K562 (cell line): ENCODE data around the gene CXXC1. TPM values are rescaled to one million over a fixed set of nuclear protein-coding genes. Genes with fewer than 3 reads are reported as not detected.

Experiments used
- CHD4 ChIP-seq: fragments of 200-600 bp; sonication (generic); IDR thresholded peaks from 3 replicates; pipeline ENCODE4 v1.6.1; 2012; ENCODE audit warnings: low read depth, mild to moderate bottlenecking, mixed read lengths, low read length, inconsistent platforms; ENCODE audit not compliant: insufficient read depth, insufficient replicate concordance, poor library complexity, severe bottlenecking
- ILK ChIP-seq: fragments of 450-650 bp; IDR thresholded peaks from 2 replicates; pipeline ENCODE4 v1.6.1; 2016; ENCODE audit warnings: missing genetic modification characterization, low read depth, mild to moderate bottlenecking, missing compliant biosample characterization, moderate library complexity, borderline replicate concordance
- MLLT1 ChIP-seq, 2 experiments: fragments of 450-650 bp; IDR thresholded peaks; 2 replicates each; pipeline ENCODE4 v1.6.1; 2016
- NFYB ChIP-seq: IDR thresholded peaks from 2 replicates; pipeline ENCODE4 v1.6.1; 2011; ENCODE audit warnings: mild to moderate bottlenecking, moderate library complexity; ENCODE audit not compliant: insufficient read length; ENCODE audit errors: extremely low read depth
- NRF1 ChIP-seq, 2 experiments: fragments of 450-650 bp; IDR thresholded peaks in 1 of 2; conservative IDR thresholded peaks in 1 of 2; 2 replicates each; pipeline ENCODE4 v1.6.1; 2014; ENCODE audit warnings: mild to moderate bottlenecking in 2 of 2
- SLC30A9 ChIP-seq: fragments of 250-450 bp; sonication (Bioruptor Pico); IDR thresholded peaks from 2 replicates; pipeline ENCODE4 v1.8.0; 2022; ENCODE audit warnings: mild to moderate bottlenecking, moderate library complexity
- ZBTB5 ChIP-seq: fragments of 450-650 bp; IDR thresholded peaks from 2 replicates; pipeline ENCODE4 v1.6.1; 2017; ENCODE audit warnings: antibody characterized with exemption
- ZNF134 ChIP-seq: fragments of 250-450 bp; sonication (Bioruptor Pico); conservative IDR thresholded peaks from 2 replicates; pipeline ENCODE4 v1.4.0; 2020
- ZNF277 ChIP-seq: fragments of 250-450 bp; sonication (Bioruptor Pico); IDR thresholded peaks from 2 replicates; pipeline ENCODE4 v1.8.0; 2022; ENCODE audit warnings: inconsistent platforms, mild to moderate bottlenecking, moderate library complexity, borderline replicate concordance
- ZNF592 ChIP-seq: fragments of 450-650 bp; IDR thresholded peaks from 2 replicates; pipeline ENCODE4 v1.6.1; 2017; ENCODE audit warnings: antibody characterized with exemption, mild to moderate bottlenecking
- ZNF609 ChIP-seq: sonication (generic); formaldehyde crosslinking; IDR thresholded peaks from 2 replicates; pipeline ENCODE4 v1.8.1; 2023; ENCODE audit warnings: missing genetic modification reagents, mild to moderate bottlenecking, borderline replicate concordance
- polyA plus RNA-seq, 8 experiments: library from polyadenylated mRNA; depleted of rRNA in 4 of 8; stranded (reverse) in 5 of 8; unstranded in 3 of 8; fragments of >200 nt; fragmentation: Nextera tagmentation in 2 of 8; fragmentation: Illumina TruSeq in 1 of 8; extraction: Ambion mirVana in 2 of 8; extraction: Trizol in 1 of 8; gene quantifications; 2 replicates each; pipeline versions ENCODE4 v1.2.1 to v1.2.3, GENCODE V29; 2011 to 2014; ENCODE audit warnings: inconsistent platforms in 1 of 8, missing spikeins in 1 of 8
- total RNA-seq, 7 experiments: library from RNA; depleted of rRNA in 6 of 7; stranded (reverse); fragments of >200 nt in 6 of 7; fragmentation: Illumina TruSeq in 2 of 7; extraction: Trizol in 2 of 7; gene quantifications; 2 replicates each; pipeline versions ENCODE4 v1.2.1 to v1.2.3, GENCODE V29; 2011 to 2021; ENCODE audit warnings: low replicate concordance in 1 of 7

Gene CXXC1
- total and polyA plus RNA-seq, 9 of the 15 experiments (the other 6 are each of a cell fraction or from before 2014, with no cell fraction given) = 3.4 to 81.0 (median 34.1) TPM

GRCh38 chr18:50281295-50281971, 6.1 kb downstream of the CXXC1 start, which contains the start of gene MBD1 (continued):
- no peak for TF ChIP-seq ZNF609 (CRISPR knock-in tag)
- no peak for TF ChIP-seq ILK
- no peak for TF ChIP-seq ZNF134 (CRISPR knock-in tag)
- 0 out of 2 replicates have a peak, but pooled peaks have one; percentile 24 for TF ChIP-seq ZNF592
- peak; percentile 98 to 99 for TF ChIP-seq NRF1 (conservative IDR thresholded peaks at IDR 0.05 in 1 of 2, IDR thresholded peaks at IDR 0.05 in 1 of 2)
- no peak for TF ChIP-seq ZBTB5
- 0 out of 4 replicates have a peak, but pooled peaks of 1 of the 2 experiments have one; percentile 13 for TF ChIP-seq MLLT1 (IDR thresholded peaks at IDR 0.05)
- no peak for TF ChIP-seq NFYB
- no peak for TF ChIP-seq ZNF277 (CRISPR knock-in tag)
- TF ChIP-seq SLC30A9 (CRISPR knock-in tag) = no peak
- no peak for TF ChIP-seq CHD4
